H1 (cell line): ENCODE data around the gene LRRFIP1. TPM values are rescaled to one million over a fixed set of nuclear protein-coding genes. Genes with fewer than 3 reads are reported as not detected.

ENCODE experiments used
- polyA plus RNA-seq, 7 experiments: library from polyadenylated mRNA; depleted of rRNA in 3 of 7; stranded (reverse) in 5 of 7; unstranded in 2 of 7; fragments of >200 nt in 5 of 7; fragments of 200-250 nt in 2 of 7; gene quantifications; 1 replicate in 5 of 7; 2 replicates in 1 of 7; 4 replicates in 1 of 7; pipeline versions ENCODE4 v1.2.1 to v1.2.3, GENCODE V29; 2011 to 2013; ENCODE audit warnings: missing spikeins in 2 of 7, mixed read lengths in 2 of 7
- total RNA-seq: library from RNA; stranded (reverse); fragmentation: NEBNext Ultra II Directional; extraction: Animal tissue kit (Norgen Biotek cat#: 25700); gene quantifications from 2 replicates; pipeline ENCODE4 v1.2.1, GENCODE V29; 2021
- TF ChIP-seq, protein P1 (sequence below): fragments of 300-600 bp; sonication (generic); IDR thresholded peaks from 2 replicates; pipeline ENCODE4 v1.7.1; 2012; ENCODE audit warnings: low read length, moderate library complexity, mild to moderate bottlenecking, inconsistent platforms; ENCODE audit not compliant: insufficient replicate concordance

LRRFIP1 gene
- total and polyA plus RNA-seq, 2 of the 8 experiments (the other 6 are each of a cell fraction or from before 2014, with no cell fraction given): 12.1 to 75.8 TPM

GRCh38 chr2:237633061-237633561 lies 5.7 kb downstream of the LRRFIP1 start (continued):
- TF ChIP-seq, protein P1, sequence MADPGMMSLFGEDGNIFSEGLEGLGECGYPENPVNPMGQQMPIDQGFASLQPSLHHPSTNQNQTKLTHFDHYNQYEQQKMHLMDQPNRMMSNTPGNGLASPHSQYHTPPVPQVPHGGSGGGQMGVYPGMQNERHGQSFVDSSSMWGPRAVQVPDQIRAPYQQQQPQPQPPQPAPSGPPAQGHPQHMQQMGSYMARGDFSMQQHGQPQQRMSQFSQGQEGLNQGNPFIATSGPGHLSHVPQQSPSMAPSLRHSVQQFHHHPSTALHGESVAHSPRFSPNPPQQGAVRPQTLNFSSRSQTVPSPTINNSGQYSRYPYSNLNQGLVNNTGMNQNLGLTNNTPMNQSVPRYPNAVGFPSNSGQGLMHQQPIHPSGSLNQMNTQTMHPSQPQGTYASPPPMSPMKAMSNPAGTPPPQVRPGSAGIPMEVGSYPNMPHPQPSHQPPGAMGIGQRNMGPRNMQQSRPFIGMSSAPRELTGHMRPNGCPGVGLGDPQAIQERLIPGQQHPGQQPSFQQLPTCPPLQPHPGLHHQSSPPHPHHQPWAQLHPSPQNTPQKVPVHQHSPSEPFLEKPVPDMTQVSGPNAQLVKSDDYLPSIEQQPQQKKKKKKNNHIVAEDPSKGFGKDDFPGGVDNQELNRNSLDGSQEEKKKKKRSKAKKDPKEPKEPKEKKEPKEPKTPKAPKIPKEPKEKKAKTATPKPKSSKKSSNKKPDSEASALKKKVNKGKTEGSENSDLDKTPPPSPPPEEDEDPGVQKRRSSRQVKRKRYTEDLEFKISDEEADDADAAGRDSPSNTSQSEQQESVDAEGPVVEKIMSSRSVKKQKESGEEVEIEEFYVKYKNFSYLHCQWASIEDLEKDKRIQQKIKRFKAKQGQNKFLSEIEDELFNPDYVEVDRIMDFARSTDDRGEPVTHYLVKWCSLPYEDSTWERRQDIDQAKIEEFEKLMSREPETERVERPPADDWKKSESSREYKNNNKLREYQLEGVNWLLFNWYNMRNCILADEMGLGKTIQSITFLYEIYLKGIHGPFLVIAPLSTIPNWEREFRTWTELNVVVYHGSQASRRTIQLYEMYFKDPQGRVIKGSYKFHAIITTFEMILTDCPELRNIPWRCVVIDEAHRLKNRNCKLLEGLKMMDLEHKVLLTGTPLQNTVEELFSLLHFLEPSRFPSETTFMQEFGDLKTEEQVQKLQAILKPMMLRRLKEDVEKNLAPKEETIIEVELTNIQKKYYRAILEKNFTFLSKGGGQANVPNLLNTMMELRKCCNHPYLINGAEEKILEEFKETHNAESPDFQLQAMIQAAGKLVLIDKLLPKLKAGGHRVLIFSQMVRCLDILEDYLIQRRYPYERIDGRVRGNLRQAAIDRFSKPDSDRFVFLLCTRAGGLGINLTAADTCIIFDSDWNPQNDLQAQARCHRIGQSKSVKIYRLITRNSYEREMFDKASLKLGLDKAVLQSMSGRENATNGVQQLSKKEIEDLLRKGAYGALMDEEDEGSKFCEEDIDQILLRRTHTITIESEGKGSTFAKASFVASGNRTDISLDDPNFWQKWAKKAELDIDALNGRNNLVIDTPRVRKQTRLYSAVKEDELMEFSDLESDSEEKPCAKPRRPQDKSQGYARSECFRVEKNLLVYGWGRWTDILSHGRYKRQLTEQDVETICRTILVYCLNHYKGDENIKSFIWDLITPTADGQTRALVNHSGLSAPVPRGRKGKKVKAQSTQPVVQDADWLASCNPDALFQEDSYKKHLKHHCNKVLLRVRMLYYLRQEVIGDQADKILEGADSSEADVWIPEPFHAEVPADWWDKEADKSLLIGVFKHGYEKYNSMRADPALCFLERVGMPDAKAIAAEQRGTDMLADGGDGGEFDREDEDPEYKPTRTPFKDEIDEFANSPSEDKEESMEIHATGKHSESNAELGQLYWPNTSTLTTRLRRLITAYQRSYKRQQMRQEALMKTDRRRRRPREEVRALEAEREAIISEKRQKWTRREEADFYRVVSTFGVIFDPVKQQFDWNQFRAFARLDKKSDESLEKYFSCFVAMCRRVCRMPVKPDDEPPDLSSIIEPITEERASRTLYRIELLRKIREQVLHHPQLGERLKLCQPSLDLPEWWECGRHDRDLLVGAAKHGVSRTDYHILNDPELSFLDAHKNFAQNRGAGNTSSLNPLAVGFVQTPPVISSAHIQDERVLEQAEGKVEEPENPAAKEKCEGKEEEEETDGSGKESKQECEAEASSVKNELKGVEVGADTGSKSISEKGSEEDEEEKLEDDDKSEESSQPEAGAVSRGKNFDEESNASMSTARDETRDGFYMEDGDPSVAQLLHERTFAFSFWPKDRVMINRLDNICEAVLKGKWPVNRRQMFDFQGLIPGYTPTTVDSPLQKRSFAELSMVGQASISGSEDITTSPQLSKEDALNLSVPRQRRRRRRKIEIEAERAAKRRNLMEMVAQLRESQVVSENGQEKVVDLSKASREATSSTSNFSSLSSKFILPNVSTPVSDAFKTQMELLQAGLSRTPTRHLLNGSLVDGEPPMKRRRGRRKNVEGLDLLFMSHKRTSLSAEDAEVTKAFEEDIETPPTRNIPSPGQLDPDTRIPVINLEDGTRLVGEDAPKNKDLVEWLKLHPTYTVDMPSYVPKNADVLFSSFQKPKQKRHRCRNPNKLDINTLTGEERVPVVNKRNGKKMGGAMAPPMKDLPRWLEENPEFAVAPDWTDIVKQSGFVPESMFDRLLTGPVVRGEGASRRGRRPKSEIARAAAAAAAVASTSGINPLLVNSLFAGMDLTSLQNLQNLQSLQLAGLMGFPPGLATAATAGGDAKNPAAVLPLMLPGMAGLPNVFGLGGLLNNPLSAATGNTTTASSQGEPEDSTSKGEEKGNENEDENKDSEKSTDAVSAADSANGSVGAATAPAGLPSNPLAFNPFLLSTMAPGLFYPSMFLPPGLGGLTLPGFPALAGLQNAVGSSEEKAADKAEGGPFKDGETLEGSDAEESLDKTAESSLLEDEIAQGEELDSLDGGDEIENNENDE: no peak
